NCI-H748 (cell line): ENCODE data around the gene CSTB.
A peak's percentile ranks its signal among the peaks of the same experiment; 100 is the strongest.

ENCODE experiments used
- DNase-seq: peaks from one replicate; lab custom pipeline; 2025; ENCODE audit not compliant: unreplicated experiment; lab: John Stamatoyannopoulos, UW

CSTB gene

GRCh38 chr21:43769325-43769958 lies 6.7 kb downstream of the CSTB start:
- DNase-seq = no peak

GRCh38 chr21:43768868-43769167 lies 7.3 kb downstream of the CSTB start:
- no peak for DNase-seq

GRCh38 chr21:43767984-43768867 lies 7.9 kb downstream of the CSTB start:
- no peak for DNase-seq

- DNase-seq = no peak
These were observed 8.6 kb downstream of the CSTB start for GRCh38 chr21:43767498-43767983.

- peak; percentile 23 for DNase-seq
These were observed 9.2 kb downstream of the CSTB start for GRCh38 chr21:43766734-43767497.

GRCh38 chr21:43764576-43765495 lies 11.3 kb downstream of the CSTB start:
- DNase-seq = no peak

- DNase-seq = no peak
These were observed 12.1 kb downstream of the CSTB start for GRCh38 chr21:43763901-43764523.

- no peak for DNase-seq
These were observed 13.6 kb downstream of the CSTB start for GRCh38 chr21:43762303-43763128.

GRCh38 chr21:43761886-43762285 lies 14.2 kb downstream of the CSTB start:
- DNase-seq = no peak

- no peak for DNase-seq
These were observed 15.6 kb downstream of the CSTB start for GRCh38 chr21:43760391-43760958.

GRCh38 chr21:43759651-43760050 lies 16.5 kb downstream of the CSTB start:
- DNase-seq = no peak

- no peak for DNase-seq
These were observed 17.3 kb downstream of the CSTB start for GRCh38 chr21:43758811-43759210.

- no peak for DNase-seq
These were observed 17.9 kb downstream of the CSTB start for GRCh38 chr21:43758111-43758641.

- no peak for DNase-seq
These were observed 18.5 kb downstream of the CSTB start for GRCh38 chr21:43757601-43758000.

GRCh38 chr21:43755820-43756594 lies 20.1 kb downstream of the CSTB start:
- no peak for DNase-seq

- no peak for DNase-seq
These were observed 20.9 kb downstream of the CSTB start for GRCh38 chr21:43754948-43755781.

GRCh38 chr21:43753439-43753799 lies 22.7 kb downstream of the CSTB start:
- DNase-seq = no peak
